Measurements from ENCODE around the gene KXD1.
A peak's percentile ranks its signal among the peaks of the same experiment; 100 is the strongest.

The KXD1 gene, protein sequence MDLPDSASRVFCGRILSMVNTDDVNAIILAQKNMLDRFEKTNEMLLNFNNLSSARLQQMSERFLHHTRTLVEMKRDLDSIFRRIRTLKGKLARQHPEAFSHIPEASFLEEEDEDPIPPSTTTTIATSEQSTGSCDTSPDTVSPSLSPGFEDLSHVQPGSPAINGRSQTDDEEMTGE

DNA sequence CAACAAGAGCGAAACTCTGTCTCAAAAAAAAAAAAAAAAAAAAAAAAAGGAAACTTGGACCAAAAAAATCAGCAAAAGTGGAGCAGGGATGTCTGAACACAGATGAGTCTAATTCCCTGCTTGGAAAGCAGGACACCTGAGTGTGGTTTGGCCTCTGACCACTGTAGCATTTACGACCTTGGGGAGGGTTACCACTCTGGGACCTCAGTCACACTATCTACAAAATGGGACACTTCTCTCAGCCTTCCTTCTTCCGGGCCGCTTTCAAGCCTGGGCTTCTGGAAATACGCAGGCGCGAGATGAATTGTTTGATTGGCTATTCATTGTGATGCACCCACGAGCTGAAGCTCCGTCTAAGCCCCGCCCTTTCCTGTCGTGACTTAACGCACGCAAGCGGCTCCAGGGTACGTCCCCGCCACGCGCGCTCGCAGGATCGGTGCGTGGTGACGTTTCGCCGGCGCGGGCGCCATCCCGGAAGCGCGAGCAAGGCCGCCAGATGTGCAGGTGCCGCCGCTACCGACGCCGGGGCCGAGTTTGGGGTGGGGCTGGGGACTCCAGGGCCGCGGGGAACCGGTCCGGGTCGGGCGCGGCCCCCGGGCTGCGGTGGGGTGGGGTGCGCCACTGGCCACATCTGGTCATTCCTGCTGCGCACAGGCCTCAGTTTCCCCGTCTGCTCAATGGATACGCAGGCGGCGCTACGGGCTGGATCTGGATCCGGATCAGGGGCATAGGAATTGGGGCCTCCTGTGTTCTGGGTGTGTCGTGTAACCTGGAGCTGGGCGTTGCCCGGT, at the start of gene KXD1:
KXD1 (plus strand) TSS at position 460 of the 791 bp plus-strand sequence. CDS start 4,187 bp downstream, outside the sequence.
- Histone ChIP-seq H3K4me3 (replicated peaks; ENCODE audit: low read depth, low read length) (peak within 1 kb of the TSS; percentile 99), H3K27me3 (replicated peaks; ENCODE audit: control insufficient read depth, insufficient read depth, low read length) (no peaks in the 10 kb centered on the region), H3K36me3 (ENCODE audit: control insufficient read depth, insufficient read depth, low read length) (peaks cover 7% of the 10 kb centered on the region; the same call in 1 of the 2 replicates)
- DNase-seq (ENCODE audit: extremely low read depth, insufficient read length), result peak; percentile 99
- TF ChIP-seq, protein P1, sequence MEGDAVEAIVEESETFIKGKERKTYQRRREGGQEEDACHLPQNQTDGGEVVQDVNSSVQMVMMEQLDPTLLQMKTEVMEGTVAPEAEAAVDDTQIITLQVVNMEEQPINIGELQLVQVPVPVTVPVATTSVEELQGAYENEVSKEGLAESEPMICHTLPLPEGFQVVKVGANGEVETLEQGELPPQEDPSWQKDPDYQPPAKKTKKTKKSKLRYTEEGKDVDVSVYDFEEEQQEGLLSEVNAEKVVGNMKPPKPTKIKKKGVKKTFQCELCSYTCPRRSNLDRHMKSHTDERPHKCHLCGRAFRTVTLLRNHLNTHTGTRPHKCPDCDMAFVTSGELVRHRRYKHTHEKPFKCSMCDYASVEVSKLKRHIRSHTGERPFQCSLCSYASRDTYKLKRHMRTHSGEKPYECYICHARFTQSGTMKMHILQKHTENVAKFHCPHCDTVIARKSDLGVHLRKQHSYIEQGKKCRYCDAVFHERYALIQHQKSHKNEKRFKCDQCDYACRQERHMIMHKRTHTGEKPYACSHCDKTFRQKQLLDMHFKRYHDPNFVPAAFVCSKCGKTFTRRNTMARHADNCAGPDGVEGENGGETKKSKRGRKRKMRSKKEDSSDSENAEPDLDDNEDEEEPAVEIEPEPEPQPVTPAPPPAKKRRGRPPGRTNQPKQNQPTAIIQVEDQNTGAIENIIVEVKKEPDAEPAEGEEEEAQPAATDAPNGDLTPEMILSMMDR (IDR thresholded peaks at IDR 0.05; ENCODE audit: insufficient read depth, low read length, poor library complexity, severe bottlenecking), result no peak

DNA sequence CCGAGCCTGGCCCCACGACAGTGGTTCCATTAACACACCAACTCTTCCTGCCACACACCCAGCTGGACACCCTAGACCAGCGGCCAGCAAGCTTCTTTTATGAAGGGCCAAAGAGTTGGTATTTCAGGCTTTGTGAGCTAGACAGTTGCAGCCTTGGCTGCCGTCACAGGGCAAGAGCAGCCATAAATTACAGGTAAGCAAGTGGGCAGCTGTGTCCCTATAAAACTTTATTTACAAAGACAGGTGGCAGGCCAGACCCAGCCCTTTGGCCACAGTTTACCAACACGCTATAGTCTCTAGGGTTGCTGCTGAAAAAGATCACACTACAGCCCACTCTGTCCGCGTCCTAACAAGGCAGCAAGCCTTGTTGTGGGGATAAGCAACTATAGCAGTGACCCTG, 49.1 kb upstream of the KXD1 start:
- H3K4me3 ChIP-seq (replicated peaks; ENCODE audit: low read depth, low read length), result no peak overlapping the region
- DNase-seq (ENCODE audit: extremely low read depth, insufficient read length), result no peak
- no peaks in the 10 kb centered on the region; the same call in none of the 2 replicates for H3K36me3 ChIP-seq (ENCODE audit: control insufficient read depth, insufficient read depth, low read length)
- no peaks in the 10 kb centered on the region for H3K27me3 ChIP-seq (replicated peaks; ENCODE audit: control insufficient read depth, insufficient read depth, low read length)
- TF ChIP-seq, protein P1 (IDR thresholded peaks at IDR 0.05; ENCODE audit: insufficient read depth, low read length, poor library complexity, severe bottlenecking), result no peak

DNA sequence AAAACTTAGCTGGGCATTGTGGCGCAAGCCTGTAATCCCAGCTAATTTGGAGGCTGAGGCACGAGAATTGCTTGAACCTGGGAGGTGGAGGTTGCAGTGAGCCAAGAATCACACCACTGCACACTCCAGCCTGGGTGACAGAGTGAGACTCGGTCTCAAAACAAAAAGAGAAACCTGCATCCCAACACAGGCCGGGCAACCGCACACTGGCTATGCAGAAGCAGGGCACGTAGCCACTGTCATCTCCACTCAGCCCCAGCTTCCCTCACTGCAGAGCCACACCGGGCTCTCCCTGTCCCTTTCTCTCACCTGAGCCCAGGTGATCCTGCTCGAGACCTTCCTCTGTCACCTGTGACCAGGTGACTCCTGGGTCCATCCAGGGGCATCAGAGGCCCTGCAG, 47.5 kb upstream of the KXD1 start:
- no peak for DNase-seq (ENCODE audit: extremely low read depth, insufficient read length)
- TF ChIP-seq, protein P1 (IDR thresholded peaks at IDR 0.05; ENCODE audit: insufficient read depth, low read length, poor library complexity, severe bottlenecking), result no peak
- Histone ChIP-seq H3K36me3 (ENCODE audit: control insufficient read depth, insufficient read depth, low read length) (peaks cover 3% of the 10 kb centered on the region), H3K27me3 (replicated peaks; ENCODE audit: control insufficient read depth, insufficient read depth, low read length) (no peaks in the 10 kb centered on the region), H3K4me3 (replicated peaks; ENCODE audit: low read depth, low read length) (no peak overlapping the region)

DNA sequence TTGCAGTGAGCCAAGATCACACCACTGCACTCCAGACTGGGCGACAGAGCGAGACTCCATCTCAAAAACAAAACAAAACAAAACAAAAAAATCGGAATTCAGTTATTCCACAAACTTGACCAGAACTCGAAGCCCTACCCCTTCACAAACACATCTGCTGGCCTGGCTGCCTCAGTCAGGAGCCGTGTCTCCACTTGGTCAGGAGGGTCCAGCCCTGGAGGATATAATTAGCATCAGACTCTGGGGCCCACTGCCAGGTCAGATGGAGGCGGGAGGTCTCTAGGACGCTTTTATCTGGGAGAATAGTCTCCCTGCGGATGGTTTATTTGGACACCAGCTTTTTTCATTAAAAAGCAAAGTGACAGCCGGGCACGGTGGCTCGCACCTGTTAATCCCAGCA, 43.8 kb upstream of the KXD1 start:
- Histone ChIP-seq H3K4me3 (replicated peaks; ENCODE audit: low read depth, low read length) (no peak overlapping the region), H3K27me3 (replicated peaks; ENCODE audit: control insufficient read depth, insufficient read depth, low read length) (no peaks in the 10 kb centered on the region), H3K36me3 (ENCODE audit: control insufficient read depth, insufficient read depth, low read length) (peaks cover 9% of the 10 kb centered on the region)
- DNase-seq (ENCODE audit: extremely low read depth, insufficient read length), result no peak
- TF ChIP-seq, protein P1 (IDR thresholded peaks at IDR 0.05; ENCODE audit: insufficient read depth, low read length, poor library complexity, severe bottlenecking), result no peak

DNA sequence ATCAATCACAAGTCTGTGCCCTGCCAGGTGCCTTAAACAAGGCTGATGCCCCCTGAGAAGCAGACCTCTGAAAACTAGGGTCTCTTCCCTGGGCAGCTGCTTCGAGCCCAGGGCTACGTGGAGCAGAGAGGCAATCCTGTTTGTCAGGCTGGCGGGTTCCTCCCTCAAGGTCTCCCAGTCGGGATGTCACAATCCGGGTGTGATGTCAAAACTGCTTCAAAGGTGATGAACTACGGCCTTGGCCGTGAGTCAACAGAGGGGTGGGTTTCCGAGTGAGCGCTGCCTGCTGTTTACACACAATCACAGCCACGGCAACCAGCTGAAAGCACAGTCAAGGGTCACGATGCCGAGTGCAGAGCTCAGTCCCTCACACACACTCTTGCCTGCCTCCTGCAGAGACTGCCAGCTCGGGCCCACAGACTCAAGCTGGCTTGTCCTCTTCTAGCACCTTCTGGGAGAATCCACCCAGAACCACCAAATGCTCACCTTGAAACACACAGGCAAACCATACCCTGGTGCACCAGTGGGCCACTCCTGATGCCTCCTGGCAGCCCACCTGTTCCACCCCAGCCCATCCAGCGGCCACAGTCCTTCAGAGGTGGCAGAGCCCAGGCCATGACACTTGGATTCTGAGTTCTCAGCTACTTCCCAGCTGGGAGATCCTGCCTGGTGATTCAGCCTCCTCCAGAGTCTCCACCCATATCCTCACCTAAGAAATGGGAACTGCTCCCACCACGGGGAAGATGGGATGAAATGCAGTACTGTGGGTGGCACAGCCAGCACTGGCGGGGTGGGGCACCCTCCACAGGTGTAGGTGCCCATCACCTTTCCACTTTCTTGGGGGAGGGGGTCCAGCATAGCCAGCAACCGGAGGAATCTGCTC, 42.6 kb upstream of the KXD1 start:
- no peak overlapping the region for H3K4me3 ChIP-seq (replicated peaks; ENCODE audit: low read depth, low read length)
- DNase-seq (ENCODE audit: extremely low read depth, insufficient read length), result no peak
- no peaks in the 10 kb centered on the region for H3K27me3 ChIP-seq (replicated peaks; ENCODE audit: control insufficient read depth, insufficient read depth, low read length)
- TF ChIP-seq, protein P1 (IDR thresholded peaks at IDR 0.05; ENCODE audit: insufficient read depth, low read length, poor library complexity, severe bottlenecking), result no peak
- peaks cover 9% of the 10 kb centered on the region for H3K36me3 ChIP-seq (ENCODE audit: control insufficient read depth, insufficient read depth, low read length)

Measured in GM06990 (cell line).